ENCODE data around the gene PSMC1.

GRCh38 chr14:90268420-90268819 lies 12.1 kb downstream of the PSMC1 start:
- TF ChIP-seq CREB1 (CRISPR knock-in tag; IDR thresholded peaks at IDR 0.05; ENCODE audit: low read depth) (no peak), REST (IDR thresholded peaks at IDR 0.05; ENCODE audit: unreplicated experiment) (no peak), CTCF (conservative IDR thresholded peaks at IDR 0.05; ENCODE audit: low read depth in 2 of 2) (no peak), EZH2phosphoT487 (IDR thresholded peaks at IDR 0.05; ENCODE audit: unreplicated experiment) (no peak), POLR2AphosphoS5 (IDR thresholded peaks at IDR 0.05; ENCODE audit: low read depth) (no peak), EZH2 (IDR thresholded peaks at IDR 0.05; ENCODE audit: low read depth, unreplicated experiment) (no peak)

Measured in GM23338 (cell line).